GM12801 (cell line): Measurements from ENCODE around the gene ASPHD1.

Source experiments
- CTCF ChIP-seq: IDR thresholded peaks from one replicate; pipeline ENCODE4 v1.5.1; 2011; ENCODE audit warnings: control low read depth; ENCODE audit not compliant: insufficient read length; ENCODE audit errors: extremely low read depth

Gene ASPHD1

GRCh38 chr16:29900102-29900887 lies at the start of gene ASPHD1:
Gene ASPHD1, plus strand, starts transcription at chr16:29900488. Its CDS starts 484 bp downstream, at chr16:29900972.
- no peak for TF ChIP-seq CTCF

GRCh38 chr16:29850998-29851397 lies 49.3 kb upstream of the ASPHD1 start:
- TF ChIP-seq CTCF, result no peak

GRCh38 chr16:29852654-29853053 lies 47.6 kb upstream of the ASPHD1 start:
- TF ChIP-seq CTCF, result no peak

GRCh38 chr16:29854520-29855100 lies 45.7 kb upstream of the ASPHD1 start:
- TF ChIP-seq CTCF, result no peak

- no peak for TF ChIP-seq CTCF
Observed at GRCh38 chr16:29857133-29857760, 43.0 kb upstream of the ASPHD1 start.

- TF ChIP-seq CTCF, result no peak
Observed at GRCh38 chr16:29858149-29858849, 42.0 kb upstream of the ASPHD1 start.

GRCh38 chr16:29858974-29859373 lies 41.3 kb upstream of the ASPHD1 start:
- no peak for TF ChIP-seq CTCF
